ENCODE data around the gene LRCH3.
A peak's percentile ranks its signal among the peaks of the same experiment; 100 is the strongest.
"Not testable (repeated sequence)": the region's sequence is repeated elsewhere in the genome, so short reads cannot be mapped to it uniquely, and the experiment has no call there.

LRCH3 gene

GRCh38 chr3:197837282-197837681 lies 46.2 kb downstream of the LRCH3 start:
- DNase-seq: no peak

GRCh38 chr3:197841789-197842188 lies 50.7 kb downstream of the LRCH3 start:
- no peak for DNase-seq

GRCh38 chr3:197846491-197846890 lies 55.4 kb downstream of the LRCH3 start:
- no peak for DNase-seq

GRCh38 chr3:197847866-197848401 lies 56.9 kb downstream of the LRCH3 start:
- DNase-seq: no peak

- peak; percentile 96 for DNase-seq
Measured at GRCh38 chr3:197854596-197855343, 63.7 kb downstream of the LRCH3 start.

- no peak for DNase-seq
Measured at GRCh38 chr3:197855571-197855970, 64.5 kb downstream of the LRCH3 start.

GRCh38 chr3:197856199-197856816 lies 65.3 kb downstream of the LRCH3 start:
- no peak for DNase-seq

GRCh38 chr3:197858133-197858532 lies 67.1 kb downstream of the LRCH3 start:
- DNase-seq: no peak

GRCh38 chr3:197858598-197858997 lies 67.5 kb downstream of the LRCH3 start:
- DNase-seq: no peak

- DNase-seq: no peak
Measured at GRCh38 chr3:197866035-197866434, 75.0 kb downstream of the LRCH3 start.

- no peak for DNase-seq
Measured at GRCh38 chr3:197873329-197873728, 82.3 kb downstream of the LRCH3 start.

GRCh38 chr3:197874064-197874463 lies 83.0 kb downstream of the LRCH3 start:
- DNase-seq: no peak

- no peak for DNase-seq
Measured at GRCh38 chr3:197874653-197875052, 83.6 kb downstream of the LRCH3 start.

- no peak for DNase-seq
Measured at GRCh38 chr3:197877902-197878301, 86.8 kb downstream of the LRCH3 start.

GRCh38 chr3:197878427-197878826 lies 87.4 kb downstream of the LRCH3 start:
- no peak for DNase-seq

- no peak for DNase-seq
Measured at GRCh38 chr3:197880491-197881269, 89.6 kb downstream of the LRCH3 start.

GRCh38 chr3:197881270-197881969 lies 90.4 kb downstream of the LRCH3 start:
- no peak for DNase-seq

- DNase-seq: no peak
Measured at GRCh38 chr3:197881970-197882338, 90.9 kb downstream of the LRCH3 start.

GRCh38 chr3:197882586-197882985 lies 91.5 kb downstream of the LRCH3 start:
- no peak for DNase-seq

GRCh38 chr3:197883541-197883940 lies 92.5 kb downstream of the LRCH3 start:
- DNase-seq: no peak

- DNase-seq: not testable (repeated sequence)
Measured at GRCh38 chr3:197884330-197884729, 93.3 kb downstream of the LRCH3 start.

- DNase-seq: not testable (repeated sequence)
Measured at GRCh38 chr3:197886052-197886451, 95.0 kb downstream of the LRCH3 start.

Data from fibroblast of skin of right biceps (primary cell).